Pons (tissue), 1 donor: ENCODE data around the gene IL7R.

Experiments
- DNase-seq: peaks from one replicate; pipeline ENCODE4 v3.0.0-alpha.2; 2016; ENCODE audit warnings: low spot score

Gene IL7R

GRCh38 chr5:35856765-35857351 is at the start of gene IL7R:
TSS of gene IL7R (plus strand) at chr5:35856891. CDS start at chr5:35856978, 87 bp downstream.
- no peak for DNase-seq

- no peak for DNase-seq
These were observed 46.1 kb upstream of the IL7R start for GRCh38 chr5:35810601-35811000.

GRCh38 chr5:35811108-35811741 is 45.5 kb upstream of the IL7R start:
- no peak for DNase-seq

GRCh38 chr5:35813521-35813920 is 43.2 kb upstream of the IL7R start:
- DNase-seq = no peak

GRCh38 chr5:35815089-35815936 is 41.4 kb upstream of the IL7R start:
- DNase-seq = no peak

- no peak for DNase-seq
These were observed 39.7 kb upstream of the IL7R start for GRCh38 chr5:35816881-35817521.

GRCh38 chr5:35819026-35819425 is 37.7 kb upstream of the IL7R start:
- DNase-seq = no peak

GRCh38 chr5:35819668-35820067 is 37.0 kb upstream of the IL7R start:
- no peak for DNase-seq

GRCh38 chr5:35820735-35821134 is 36.0 kb upstream of the IL7R start:
- DNase-seq = no peak

GRCh38 chr5:35821513-35821912 is 35.2 kb upstream of the IL7R start:
- DNase-seq = no peak

GRCh38 chr5:35822511-35822910 is 34.2 kb upstream of the IL7R start:
- DNase-seq = no peak

GRCh38 chr5:35823347-35824098 is 33.2 kb upstream of the IL7R start:
- DNase-seq = no peak

- DNase-seq = no peak
These were observed 30.6 kb upstream of the IL7R start for GRCh38 chr5:35826056-35826455.

GRCh38 chr5:35826554-35826953 is 30.1 kb upstream of the IL7R start:
- DNase-seq = no peak

GRCh38 chr5:35828082-35828598 is 28.6 kb upstream of the IL7R start:
- DNase-seq = no peak

GRCh38 chr5:35830587-35830986 is 26.1 kb upstream of the IL7R start:
- DNase-seq = no peak

GRCh38 chr5:35832762-35833161 is 23.9 kb upstream of the IL7R start:
- DNase-seq = no peak

- no peak for DNase-seq
These were observed 23.5 kb upstream of the IL7R start for GRCh38 chr5:35833224-35833623.

- DNase-seq = no peak
These were observed 20.6 kb upstream of the IL7R start for GRCh38 chr5:35835796-35836742.

- no peak for DNase-seq
These were observed 18.2 kb upstream of the IL7R start for GRCh38 chr5:35838370-35839042.
